GM10266 (cell line): ENCODE results near the gene CEACAM4.

Experiments used
- DNase-seq: peaks from one replicate; pipeline ENCODE4 v3.0.0; 2012; ENCODE audit errors: extremely low spot score
- TF ChIP-seq, protein P1 (sequence below): IDR thresholded peaks from 2 replicates; pipeline ENCODE4 v1.5.1; 2012; ENCODE audit warnings: mild to moderate bottlenecking, low read depth; ENCODE audit not compliant: control insufficient read depth, insufficient read depth; ENCODE audit errors: missing control alignments

CEACAM4 gene

DNA sequence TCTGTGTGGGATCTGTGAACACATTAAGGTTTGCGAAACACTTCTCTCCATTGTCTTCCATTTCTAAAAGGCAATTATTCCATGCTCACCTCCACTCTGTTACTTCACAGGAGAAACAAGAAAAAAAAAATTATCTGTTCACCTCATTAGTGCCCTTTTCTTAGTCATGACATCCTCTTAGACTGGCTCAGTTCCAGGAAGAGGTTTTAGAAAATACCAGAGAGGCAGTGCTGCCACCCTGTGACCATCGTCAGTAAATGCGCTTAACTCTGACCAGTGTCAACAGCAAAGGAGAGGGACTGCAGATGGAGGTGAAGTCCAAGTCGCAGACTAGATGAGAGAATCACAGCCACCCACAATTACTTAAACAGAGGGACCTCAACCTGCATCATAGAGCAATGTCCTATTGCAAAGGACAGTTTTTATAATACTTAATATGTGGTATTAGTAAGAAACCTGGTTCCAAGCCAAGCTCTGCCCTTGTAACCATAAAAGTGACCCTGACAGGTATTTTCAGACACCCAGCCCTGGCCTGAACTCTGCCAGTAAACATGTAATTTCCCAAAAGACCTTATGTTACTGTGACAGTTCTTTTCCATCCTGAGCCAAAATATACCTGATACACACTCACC, 31.5 kb downstream of the CEACAM4 start:
- TF ChIP-seq, protein P1, sequence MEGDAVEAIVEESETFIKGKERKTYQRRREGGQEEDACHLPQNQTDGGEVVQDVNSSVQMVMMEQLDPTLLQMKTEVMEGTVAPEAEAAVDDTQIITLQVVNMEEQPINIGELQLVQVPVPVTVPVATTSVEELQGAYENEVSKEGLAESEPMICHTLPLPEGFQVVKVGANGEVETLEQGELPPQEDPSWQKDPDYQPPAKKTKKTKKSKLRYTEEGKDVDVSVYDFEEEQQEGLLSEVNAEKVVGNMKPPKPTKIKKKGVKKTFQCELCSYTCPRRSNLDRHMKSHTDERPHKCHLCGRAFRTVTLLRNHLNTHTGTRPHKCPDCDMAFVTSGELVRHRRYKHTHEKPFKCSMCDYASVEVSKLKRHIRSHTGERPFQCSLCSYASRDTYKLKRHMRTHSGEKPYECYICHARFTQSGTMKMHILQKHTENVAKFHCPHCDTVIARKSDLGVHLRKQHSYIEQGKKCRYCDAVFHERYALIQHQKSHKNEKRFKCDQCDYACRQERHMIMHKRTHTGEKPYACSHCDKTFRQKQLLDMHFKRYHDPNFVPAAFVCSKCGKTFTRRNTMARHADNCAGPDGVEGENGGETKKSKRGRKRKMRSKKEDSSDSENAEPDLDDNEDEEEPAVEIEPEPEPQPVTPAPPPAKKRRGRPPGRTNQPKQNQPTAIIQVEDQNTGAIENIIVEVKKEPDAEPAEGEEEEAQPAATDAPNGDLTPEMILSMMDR, result peak; percentile 89

DNA sequence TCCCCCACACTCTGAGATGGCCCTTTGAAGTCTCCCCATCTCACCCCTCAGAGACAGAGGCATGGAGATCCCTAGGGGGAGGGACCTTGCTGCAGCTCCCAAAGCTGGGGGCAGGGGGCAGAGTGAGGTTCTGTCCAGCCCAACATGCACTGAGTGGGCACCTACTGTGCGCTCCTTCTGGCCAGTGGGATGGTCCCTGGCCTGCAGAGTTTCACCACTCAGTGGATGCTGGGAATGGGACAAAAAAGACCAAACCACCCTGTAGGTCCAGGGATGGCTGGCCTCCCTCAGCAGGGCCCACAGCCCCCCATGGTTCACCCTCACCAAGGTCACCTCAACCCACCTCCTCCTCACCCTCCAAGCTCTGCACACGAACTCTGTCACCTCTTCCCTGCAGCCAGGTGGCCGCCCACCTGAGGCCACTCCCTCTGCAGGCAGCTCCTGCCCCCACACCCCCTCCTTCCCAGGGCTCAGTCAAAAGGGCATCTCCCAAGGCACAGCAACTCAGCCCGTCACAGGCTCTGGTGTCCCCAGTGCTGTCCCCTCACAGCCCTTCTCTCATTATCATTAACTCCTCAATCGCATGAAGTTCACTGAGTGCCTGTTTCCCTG, 34.8 kb downstream of the CEACAM4 start:
- TF ChIP-seq, protein P1, result no peak

More for the DNA sequence above, 31.5 kb downstream of the CEACAM4 start:
- DNase-seq, result peak; percentile 74

DNA sequence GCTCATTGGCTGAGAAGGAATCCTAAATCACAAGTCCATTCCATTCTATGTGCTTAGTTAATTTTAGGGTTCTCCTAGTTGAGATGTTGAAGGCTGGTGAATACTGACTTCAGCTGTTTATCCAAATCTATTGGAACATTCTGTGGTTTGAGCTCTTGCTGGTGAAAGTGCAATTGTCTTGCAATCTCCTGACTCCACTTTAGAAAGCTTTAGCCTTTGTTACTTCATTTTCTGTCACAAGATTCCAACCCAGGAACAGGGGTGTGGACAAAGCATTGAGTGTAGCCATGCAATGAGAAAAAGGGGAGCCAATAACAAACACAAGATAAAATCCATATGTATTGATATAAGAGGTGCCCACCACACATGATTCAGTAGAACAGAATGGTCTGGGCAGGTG, 35.9 kb downstream of the CEACAM4 start:
- no peak for DNase-seq
- TF ChIP-seq, protein P1, result no peak

More for the DNA sequence above, 34.8 kb downstream of the CEACAM4 start:
- DNase-seq, result no peak

DNA sequence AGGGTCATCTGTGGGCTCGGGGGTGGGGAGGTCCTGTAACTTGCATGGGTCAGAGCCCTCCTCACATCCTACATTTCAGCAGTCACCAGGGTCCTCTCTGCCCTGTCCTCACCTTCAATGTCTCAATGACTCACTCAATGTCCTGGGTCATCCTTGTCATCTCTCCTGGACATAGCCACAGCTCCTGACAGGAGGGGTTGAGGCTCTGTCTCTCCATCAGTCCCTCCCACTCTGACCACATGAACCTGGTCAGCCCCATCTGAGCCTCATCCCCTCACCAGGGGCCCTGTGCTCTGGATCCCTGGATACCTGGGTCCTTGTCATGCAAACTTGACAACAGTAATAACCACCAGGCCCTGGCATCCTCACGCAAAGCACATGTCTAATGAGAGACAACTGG, 37.5 kb downstream of the CEACAM4 start:
- no peak for DNase-seq
- TF ChIP-seq, protein P1, result no peak

DNA sequence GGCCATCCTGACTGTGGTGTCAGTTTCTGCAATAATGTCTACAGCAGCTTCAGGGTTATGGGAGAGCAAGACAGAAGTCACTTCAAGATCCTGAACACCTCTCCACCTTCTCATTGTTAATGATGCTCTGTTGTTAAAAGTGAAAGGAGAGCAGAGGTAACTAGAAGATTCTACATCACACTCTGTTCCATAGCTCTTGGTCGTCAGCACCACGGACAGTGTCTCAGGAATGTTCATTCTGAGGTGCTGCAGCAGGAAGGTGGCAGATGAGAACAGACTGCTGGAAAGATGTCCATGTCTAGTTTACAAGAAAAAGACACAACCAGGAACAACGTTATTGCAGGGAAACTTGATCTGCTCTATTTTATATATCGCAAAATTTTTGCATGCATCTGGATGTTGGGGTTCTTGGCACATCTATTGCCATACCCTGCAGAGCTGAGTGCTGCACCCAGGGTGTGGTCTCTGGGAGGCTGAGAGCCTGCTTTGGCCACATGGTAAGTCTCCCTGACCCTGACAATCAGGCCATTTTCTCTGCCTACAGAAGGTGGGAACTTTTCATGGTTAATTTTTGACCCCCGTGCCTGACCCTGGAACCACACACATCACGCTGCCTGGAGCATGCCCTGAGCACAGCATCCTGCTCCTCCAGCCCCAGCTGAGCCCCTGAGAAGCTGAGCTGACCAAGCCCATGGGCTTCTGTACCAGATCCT, 38.2 kb downstream of the CEACAM4 start:
- no peak for DNase-seq
- TF ChIP-seq, protein P1, result no peak

DNA sequence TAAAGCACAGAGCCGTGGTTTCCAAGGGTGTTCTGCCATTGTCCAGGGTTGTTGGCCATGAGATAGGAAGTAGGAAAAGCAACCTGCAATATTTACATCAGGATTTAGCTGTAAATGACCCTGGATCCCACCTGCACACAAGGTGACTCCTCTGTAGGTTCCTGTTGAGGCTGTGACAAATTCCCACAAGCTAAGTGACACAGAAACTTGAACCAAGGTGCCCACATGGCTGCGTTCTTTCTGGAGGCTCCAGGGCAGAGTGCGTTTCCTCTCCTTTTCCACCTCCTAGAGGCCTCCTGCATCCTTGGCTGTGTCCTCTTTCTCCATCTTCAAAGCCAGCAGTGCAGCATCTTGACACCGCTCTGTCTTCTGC, 39.0 kb downstream of the CEACAM4 start:
- no peak for DNase-seq
- TF ChIP-seq, protein P1, result no peak
